ENCODE data around the gene SEC11A.
"Not testable (repeated sequence)": the region's sequence is repeated elsewhere in the genome, so short reads cannot be mapped to it uniquely, and the experiment has no call there.

SEC11A gene

GRCh38 chr15:84696757-84697156 is 19.2 kb downstream of the SEC11A start:
- no peaks in the 10 kb centered on the region for H3K4me1 ChIP-seq (ENCODE audit: control insufficient read depth, insufficient read depth, low read length)
- no peak overlapping the region for H3K27ac ChIP-seq (ENCODE audit: low read depth, low read length)
- no peaks in the 10 kb centered on the region for H3K36me3 ChIP-seq (ENCODE audit: control insufficient read depth, insufficient read depth, low read length)
- no peaks in the 10 kb centered on the region for H3K27me3 ChIP-seq (ENCODE audit: control insufficient read depth, insufficient read depth, low read length)
- no peak overlapping the region for H3K9ac ChIP-seq (ENCODE audit: low read length)
- no peak overlapping the region for H3K4me3 ChIP-seq (ENCODE audit: low read length)

DNA sequence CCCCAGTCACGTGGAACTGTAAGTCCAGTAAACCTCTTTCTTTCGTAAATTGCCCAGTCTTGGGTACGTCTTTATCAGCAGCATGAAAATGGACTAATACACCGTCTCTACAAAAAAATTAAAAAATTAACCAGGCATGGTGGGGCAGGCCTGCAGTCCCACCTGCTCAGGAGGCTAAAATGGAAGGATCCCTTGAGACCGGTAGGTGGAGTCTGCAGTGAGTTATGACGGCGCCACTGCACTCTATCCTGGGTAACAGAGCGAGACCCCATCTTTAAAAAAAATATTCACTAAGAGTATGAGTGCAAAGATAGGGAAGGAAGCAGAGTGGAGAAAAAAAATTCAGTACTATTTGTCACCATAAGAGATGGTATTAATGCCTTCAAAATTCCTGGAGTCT is 25.6 kb downstream of the SEC11A start:
- no peaks in the 10 kb centered on the region for H3K27me3 ChIP-seq (ENCODE audit: control insufficient read depth, insufficient read depth, low read length)
- H3K9ac ChIP-seq (ENCODE audit: low read length), result no peak overlapping the region
- no peak overlapping the region for H3K4me3 ChIP-seq (ENCODE audit: low read length)
- no peak overlapping the region for H3K27ac ChIP-seq (ENCODE audit: low read depth, low read length)
- no peaks in the 10 kb centered on the region for H3K4me1 ChIP-seq (ENCODE audit: control insufficient read depth, insufficient read depth, low read length)
- peaks cover 3% of the 10 kb centered on the region for H3K36me3 ChIP-seq (ENCODE audit: control insufficient read depth, insufficient read depth, low read length)

- no peaks in the 10 kb centered on the region for H3K27me3 ChIP-seq (ENCODE audit: control insufficient read depth, insufficient read depth, low read length)
- H3K4me1 ChIP-seq (ENCODE audit: control insufficient read depth, insufficient read depth, low read length), result no peaks in the 10 kb centered on the region
- peaks cover 3% of the 10 kb centered on the region for H3K36me3 ChIP-seq (ENCODE audit: control insufficient read depth, insufficient read depth, low read length)
- no peak overlapping the region for H3K27ac ChIP-seq (ENCODE audit: low read depth, low read length)
- no peak overlapping the region for H3K9ac ChIP-seq (ENCODE audit: low read length)
- no peak overlapping the region for H3K4me3 ChIP-seq (ENCODE audit: low read length)
Measured at GRCh38 chr15:84689858-84690257, 26.1 kb downstream of the SEC11A start.

DNA sequence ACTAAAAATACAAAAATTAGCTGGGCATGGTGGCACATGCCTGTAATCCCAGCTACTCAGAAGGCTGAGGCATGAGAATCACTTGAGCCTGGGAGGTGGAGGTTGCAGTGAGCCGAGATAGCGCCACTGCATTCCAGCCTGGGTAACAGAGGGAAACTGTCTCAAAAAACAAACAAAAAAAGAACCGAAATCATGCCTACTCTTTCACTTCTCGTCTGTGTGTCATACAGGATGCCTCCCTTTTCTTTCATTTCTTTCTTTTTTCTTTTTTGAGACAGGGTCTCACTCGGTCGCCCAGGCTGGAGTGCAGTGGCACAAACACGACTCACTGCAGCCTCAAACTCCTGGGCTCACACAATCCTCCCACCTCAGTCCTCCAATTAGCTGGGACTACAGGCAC is 29.5 kb downstream of the SEC11A start:
- H3K27me3 ChIP-seq (ENCODE audit: control insufficient read depth, insufficient read depth, low read length); H3K4me1 ChIP-seq (ENCODE audit: control insufficient read depth, insufficient read depth, low read length); H3K9ac ChIP-seq (ENCODE audit: low read length); H3K4me3 ChIP-seq (ENCODE audit: low read length); H3K27ac ChIP-seq (ENCODE audit: low read depth, low read length); H3K36me3 ChIP-seq (ENCODE audit: control insufficient read depth, insufficient read depth, low read length): not testable (repeated sequence)

DNA sequence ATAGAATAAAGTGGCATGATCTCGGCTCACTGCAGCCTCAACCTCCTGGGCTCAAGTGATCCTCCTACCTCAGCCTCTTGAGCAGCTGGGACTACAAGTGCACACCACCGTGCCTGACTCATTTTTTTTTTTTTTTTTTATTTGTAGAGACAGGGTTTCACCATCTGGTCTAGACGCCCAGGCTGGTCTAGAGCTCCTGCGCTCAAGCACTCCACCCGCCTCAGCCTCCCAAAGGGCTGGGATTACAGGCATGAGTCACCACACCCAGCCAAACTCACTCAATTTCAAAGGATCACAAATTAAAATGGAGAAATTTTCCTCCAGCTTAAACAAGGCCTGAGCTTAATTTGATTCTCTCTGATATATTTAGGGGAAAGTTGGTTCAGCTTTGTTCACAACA is 30.6 kb downstream of the SEC11A start:
- no peak overlapping the region for H3K9ac ChIP-seq (ENCODE audit: low read length)
- H3K4me1 ChIP-seq (ENCODE audit: control insufficient read depth, insufficient read depth, low read length), result no peaks in the 10 kb centered on the region
- H3K27me3 ChIP-seq (ENCODE audit: control insufficient read depth, insufficient read depth, low read length), result no peaks in the 10 kb centered on the region
- no peak overlapping the region for H3K27ac ChIP-seq (ENCODE audit: low read depth, low read length)
- no peak overlapping the region for H3K4me3 ChIP-seq (ENCODE audit: low read length)
- H3K36me3 ChIP-seq (ENCODE audit: control insufficient read depth, insufficient read depth, low read length), result peaks cover 6% of the 10 kb centered on the region

- no peak overlapping the region for H3K4me3 ChIP-seq (ENCODE audit: low read length)
- H3K27ac ChIP-seq (ENCODE audit: low read depth, low read length), result no peak overlapping the region
- H3K27me3 ChIP-seq (ENCODE audit: control insufficient read depth, insufficient read depth, low read length), result no peaks in the 10 kb centered on the region
- H3K4me1 ChIP-seq (ENCODE audit: control insufficient read depth, insufficient read depth, low read length), result no peaks in the 10 kb centered on the region
- H3K36me3 ChIP-seq (ENCODE audit: control insufficient read depth, insufficient read depth, low read length), result peaks cover 10% of the 10 kb centered on the region
- H3K9ac ChIP-seq (ENCODE audit: low read length), result no peak overlapping the region
Measured at GRCh38 chr15:84684092-84684491, 31.8 kb downstream of the SEC11A start.

- Histone ChIP-seq H3K36me3 (ENCODE audit: control insufficient read depth, insufficient read depth, low read length) (peaks cover 12% of the 10 kb centered on the region), H3K27ac (ENCODE audit: low read depth, low read length) (no peak overlapping the region)
Measured at GRCh38 chr15:84681831-84682230, 34.1 kb downstream of the SEC11A start.

GRCh38 chr15:84671211-84671610 is 44.7 kb downstream of the SEC11A start:
- Histone ChIP-seq H3K27me3 (ENCODE audit: control insufficient read depth, insufficient read depth, low read length) (no peaks in the 10 kb centered on the region), H3K36me3 (ENCODE audit: control insufficient read depth, insufficient read depth, low read length) (peaks cover 3% of the 10 kb centered on the region), H3K4me1 (ENCODE audit: control insufficient read depth, insufficient read depth, low read length) (no peaks in the 10 kb centered on the region), H3K4me3 (ENCODE audit: low read length) (no peak overlapping the region), H3K9ac (ENCODE audit: low read length) (no peak overlapping the region), H3K27ac (ENCODE audit: low read depth, low read length) (no peak overlapping the region)

More at GRCh38 chr15:84681831-84682230, 34.1 kb downstream of the SEC11A start:
- no peak overlapping the region for H3K9ac ChIP-seq (ENCODE audit: low read length)
- H3K27me3 ChIP-seq (ENCODE audit: control insufficient read depth, insufficient read depth, low read length), result no peaks in the 10 kb centered on the region
- no peak overlapping the region for H3K4me3 ChIP-seq (ENCODE audit: low read length)
- H3K4me1 ChIP-seq (ENCODE audit: control insufficient read depth, insufficient read depth, low read length), result no peaks in the 10 kb centered on the region

DNA sequence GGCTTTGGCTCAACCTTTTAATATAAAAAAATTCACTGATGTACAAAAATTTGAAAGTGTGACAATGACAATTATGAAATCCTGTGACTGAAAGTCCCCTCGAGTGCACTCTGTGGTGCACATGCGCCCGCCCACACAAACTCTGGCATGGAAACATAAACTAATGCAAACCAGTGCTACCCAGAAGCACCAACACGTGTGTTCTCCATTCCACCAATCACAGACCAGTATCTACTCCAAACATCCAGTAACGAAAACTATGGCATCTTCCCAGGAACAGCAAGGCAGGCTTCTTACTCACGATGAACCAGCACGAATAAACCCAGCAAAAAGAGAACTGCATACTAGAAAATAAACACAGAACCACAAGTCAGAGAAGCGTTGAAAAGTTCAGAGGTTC is 46.2 kb downstream of the SEC11A start:
- Histone ChIP-seq H3K4me1 (ENCODE audit: control insufficient read depth, insufficient read depth, low read length) (no peaks in the 10 kb centered on the region), H3K9ac (ENCODE audit: low read length) (no peak overlapping the region), H3K4me3 (ENCODE audit: low read length) (no peak overlapping the region), H3K27me3 (ENCODE audit: control insufficient read depth, insufficient read depth, low read length) (no peaks in the 10 kb centered on the region), H3K27ac (ENCODE audit: low read depth, low read length) (no peak overlapping the region), H3K36me3 (ENCODE audit: control insufficient read depth, insufficient read depth, low read length) (peaks cover 3% of the 10 kb centered on the region)

DNA sequence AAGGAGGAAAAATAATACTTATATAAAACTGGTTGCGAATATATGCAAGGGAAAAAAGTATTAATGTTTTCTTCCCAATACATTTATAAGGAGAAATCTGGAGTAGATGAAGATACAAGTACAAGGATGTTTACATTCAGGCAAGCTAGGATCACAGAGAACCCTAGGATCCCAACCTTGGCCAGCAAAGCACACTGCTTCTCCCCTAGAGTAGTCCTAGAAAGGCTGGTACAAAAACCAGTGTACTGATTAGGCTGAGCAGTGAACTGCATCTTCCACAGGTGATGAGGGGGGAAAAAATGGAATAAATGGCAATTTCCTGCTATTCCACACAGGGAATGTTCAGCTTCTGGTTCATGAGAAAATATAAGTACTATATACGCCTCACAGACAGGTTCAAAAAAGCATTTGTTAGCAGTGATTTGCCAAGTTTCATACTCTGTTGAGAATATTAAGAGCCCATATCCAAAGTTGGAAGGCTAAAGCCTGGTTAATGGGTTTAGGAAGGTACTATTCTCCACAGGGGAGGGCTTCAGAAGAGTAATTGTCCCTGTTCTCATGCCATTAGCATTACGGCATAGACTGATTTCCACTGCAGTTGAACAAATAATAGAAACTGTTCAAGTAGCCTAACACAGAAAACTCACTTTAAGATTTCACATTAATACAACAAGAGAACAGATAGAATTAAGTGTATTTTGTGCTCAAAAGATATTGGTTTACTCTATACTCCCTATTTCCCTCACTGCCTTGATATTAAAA is 47.5 kb downstream of the SEC11A start:
- H3K4me1 ChIP-seq (ENCODE audit: control insufficient read depth, insufficient read depth, low read length), result no peaks in the 10 kb centered on the region
- peaks cover 3% of the 10 kb centered on the region for H3K36me3 ChIP-seq (ENCODE audit: control insufficient read depth, insufficient read depth, low read length)

GRCh38 chr15:84666373-84666772 is 49.6 kb downstream of the SEC11A start:
- no peak overlapping the region for H3K4me3 ChIP-seq (ENCODE audit: low read length)
- peaks cover 3% of the 10 kb centered on the region for H3K36me3 ChIP-seq (ENCODE audit: control insufficient read depth, insufficient read depth, low read length)
- no peak overlapping the region for H3K9ac ChIP-seq (ENCODE audit: low read length)
- no peaks in the 10 kb centered on the region for H3K27me3 ChIP-seq (ENCODE audit: control insufficient read depth, insufficient read depth, low read length)
- H3K4me1 ChIP-seq (ENCODE audit: control insufficient read depth, insufficient read depth, low read length), result no peaks in the 10 kb centered on the region
- H3K27ac ChIP-seq (ENCODE audit: low read depth, low read length), result no peak overlapping the region

More for the DNA sequence above, 47.5 kb downstream of the SEC11A start:
- Histone ChIP-seq H3K9ac (ENCODE audit: low read length) (no peak overlapping the region), H3K27me3 (ENCODE audit: control insufficient read depth, insufficient read depth, low read length) (no peaks in the 10 kb centered on the region), H3K27ac (ENCODE audit: low read depth, low read length) (no peak overlapping the region), H3K4me3 (ENCODE audit: low read length) (no peak overlapping the region)

DNA sequence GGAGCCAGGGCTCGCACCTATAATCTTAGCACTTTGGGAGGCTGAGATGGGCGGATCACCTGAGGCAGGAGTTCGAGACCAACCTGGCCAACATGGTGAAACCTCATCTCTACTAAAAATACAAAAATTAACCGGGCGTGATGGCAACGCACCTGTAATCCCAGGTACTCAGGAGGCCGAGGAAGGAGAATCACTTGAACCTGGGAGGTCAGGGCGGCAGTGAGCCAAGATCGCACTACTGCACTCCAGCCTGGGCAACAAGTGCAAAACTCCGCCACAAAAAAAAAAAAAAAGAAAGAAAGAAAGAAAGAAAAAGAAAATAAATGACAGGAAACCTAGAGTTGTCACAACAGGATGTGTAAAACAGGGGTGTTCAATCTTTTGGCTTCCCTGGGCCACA is 54.9 kb downstream of the SEC11A start:
- Histone ChIP-seq H3K27me3 (ENCODE audit: control insufficient read depth, insufficient read depth, low read length) (no peaks in the 10 kb centered on the region), H3K4me3 (ENCODE audit: low read length) (no peak overlapping the region), H3K4me1 (ENCODE audit: control insufficient read depth, insufficient read depth, low read length) (peaks cover 3% of the 10 kb centered on the region), H3K27ac (ENCODE audit: low read depth, low read length) (no peak overlapping the region), H3K9ac (ENCODE audit: low read length) (no peak overlapping the region), H3K36me3 (ENCODE audit: control insufficient read depth, insufficient read depth, low read length) (no peaks in the 10 kb centered on the region)

Data from rectal smooth muscle tissue (tissue), 1 donor.